Activated T-cell treated with anti-CD3 and anti-CD28 coated beads, Interleukin-2, amount 50 U/mL, for 1 hour (primary cell): Measurements from ENCODE around the gene CEP68.

ENCODE experiments used
- DNase-seq: peaks from one replicate; pipeline ENCODE4 v3.0.0-alpha.2; 2020

The CEP68 gene

DNA sequence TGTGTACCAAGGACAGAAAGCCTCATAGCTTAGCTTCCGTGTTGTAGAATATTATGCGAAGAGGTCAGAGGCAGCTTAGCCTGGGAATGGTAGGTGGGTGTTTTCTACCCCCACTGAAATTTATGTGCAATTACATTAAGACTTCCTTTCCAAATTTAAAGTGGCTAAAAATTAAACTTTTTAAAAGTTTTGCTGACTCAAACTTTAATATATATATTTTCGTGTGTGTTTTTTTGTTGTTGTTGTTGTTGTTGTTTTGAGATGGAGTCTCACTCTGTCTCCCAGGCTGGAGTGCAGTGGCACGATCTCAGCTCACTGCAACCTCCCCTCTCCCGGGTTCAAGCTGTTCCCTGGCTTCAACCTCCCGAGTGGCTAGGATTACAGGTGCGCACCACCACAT is 77.9 kb downstream of the CEP68 start:
- no peak for DNase-seq

DNA sequence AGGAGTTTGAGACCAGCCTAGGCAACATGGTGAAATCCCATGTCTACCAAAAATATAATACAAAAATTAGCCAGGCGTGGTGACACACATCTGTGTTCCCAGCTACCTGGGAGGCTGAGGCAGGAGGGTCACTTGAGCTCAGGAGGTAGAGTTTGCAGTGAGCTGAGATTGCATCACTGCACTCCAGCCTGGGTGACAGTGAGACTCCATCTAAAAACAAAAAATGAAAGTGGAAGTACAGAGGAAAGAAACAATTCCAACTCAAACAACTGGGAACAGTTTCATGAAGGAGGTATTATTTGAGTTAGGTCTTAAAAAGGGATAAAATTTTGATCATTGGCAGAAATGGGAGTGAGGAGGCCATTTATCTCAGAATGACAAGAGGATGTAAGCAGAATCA is 80.0 kb downstream of the CEP68 start:
- DNase-seq: no peak
